ENCODE results near the gene HJURP.

Gene HJURP

GRCh38 chr2:233853353-233853752 lies 982 bp downstream of the HJURP start:
- Histone ChIP-seq H3K79me2 (ENCODE audit: control insufficient read depth, low read length) (peaks cover 63% of the 10 kb centered on the region), H4K20me1 (ENCODE audit: control insufficient read depth, insufficient read depth, low read depth, low read length) (peaks cover 21% of the 10 kb centered on the region), H3K4me1 (ENCODE audit: control insufficient read depth, low read length) (peaks cover 28% of the 10 kb centered on the region), H3K27me3 (ENCODE audit: control insufficient read depth, low read length) (no peaks in the 10 kb centered on the region), H3K4me2 (ENCODE audit: low read length) (peak overlapping the region; percentile 89), H3K27ac (ENCODE audit: low read depth, low read length) (peak overlapping the region; percentile 72), H3K9me3 (ENCODE audit: control insufficient read depth, insufficient read depth, low read length) (no peaks in the 10 kb centered on the region; the same call in 1 of the 2 replicates), H3K36me3 (ENCODE audit: control insufficient read depth, low read length) (peaks cover 59% of the 10 kb centered on the region), H3K4me3 (ENCODE audit: low read length) (peak overlapping the region; percentile 92), H3F3A (ENCODE audit: control insufficient read depth, insufficient read depth) (no peaks in the 10 kb centered on the region), H3K9me2 (replicated peaks; ENCODE audit: control insufficient read depth, low read length) (no peaks in the 10 kb centered on the region)
- TF ChIP-seq CTCF (IDR thresholded peaks at IDR 0.05; ENCODE audit: low read depth, low read length, poor library complexity, severe bottlenecking) = no peak
- TF ChIP-seq EZH2phosphoT487 (IDR thresholded peaks at IDR 0.05; ENCODE audit: borderline replicate concordance, low read length) = no peak

- H3K4me3 ChIP-seq (ENCODE audit: low read length) = peak overlapping the region; percentile 92
- peaks cover 21% of the 10 kb centered on the region for H4K20me1 ChIP-seq (ENCODE audit: control insufficient read depth, insufficient read depth, low read depth, low read length)
Observed at GRCh38 chr2:233852056-233852455, 2.3 kb downstream of the HJURP start.

GRCh38 chr2:233851169-233851568 lies 3.2 kb downstream of the HJURP start:
- Histone ChIP-seq H3F3A (ENCODE audit: control insufficient read depth, insufficient read depth) (no peaks in the 10 kb centered on the region), H4K20me1 (ENCODE audit: control insufficient read depth, insufficient read depth, low read depth, low read length) (peaks cover 21% of the 10 kb centered on the region), H3K36me3 (ENCODE audit: control insufficient read depth, low read length) (peaks cover 81% of the 10 kb centered on the region), H3K4me3 (ENCODE audit: low read length) (no peak overlapping the region), H3K27me3 (ENCODE audit: control insufficient read depth, low read length) (no peaks in the 10 kb centered on the region), H3K9me2 (replicated peaks; ENCODE audit: control insufficient read depth, low read length) (no peaks in the 10 kb centered on the region), H3K9me3 (ENCODE audit: control insufficient read depth, insufficient read depth, low read length) (no peaks in the 10 kb centered on the region; the same call in 1 of the 2 replicates), H3K79me2 (ENCODE audit: control insufficient read depth, low read length) (peaks cover 85% of the 10 kb centered on the region), H3K4me2 (ENCODE audit: low read length) (no peak overlapping the region), H3K27ac (ENCODE audit: low read depth, low read length) (no peak overlapping the region), H3K4me1 (ENCODE audit: control insufficient read depth, low read length) (peaks cover 28% of the 10 kb centered on the region)
- TF ChIP-seq EZH2phosphoT487 (IDR thresholded peaks at IDR 0.05; ENCODE audit: borderline replicate concordance, low read length) (no peak), CTCF (IDR thresholded peaks at IDR 0.05; ENCODE audit: low read depth, low read length, poor library complexity, severe bottlenecking) (no peak)

More at GRCh38 chr2:233852056-233852455, 2.3 kb downstream of the HJURP start:
- Histone ChIP-seq H3K4me2 (ENCODE audit: low read length) (peak overlapping the region; percentile 89), H3F3A (ENCODE audit: control insufficient read depth, insufficient read depth) (no peaks in the 10 kb centered on the region), H3K27me3 (ENCODE audit: control insufficient read depth, low read length) (no peaks in the 10 kb centered on the region), H3K79me2 (ENCODE audit: control insufficient read depth, low read length) (peaks cover 76% of the 10 kb centered on the region), H3K9me3 (ENCODE audit: control insufficient read depth, insufficient read depth, low read length) (no peaks in the 10 kb centered on the region; the same call in 1 of the 2 replicates), H3K9me2 (replicated peaks; ENCODE audit: control insufficient read depth, low read length) (no peaks in the 10 kb centered on the region), H3K27ac (ENCODE audit: low read depth, low read length) (no peak overlapping the region), H3K36me3 (ENCODE audit: control insufficient read depth, low read length) (peaks cover 72% of the 10 kb centered on the region), H3K4me1 (ENCODE audit: control insufficient read depth, low read length) (peaks cover 28% of the 10 kb centered on the region)
- TF ChIP-seq CTCF (IDR thresholded peaks at IDR 0.05; ENCODE audit: low read depth, low read length, poor library complexity, severe bottlenecking) (no peak), EZH2phosphoT487 (IDR thresholded peaks at IDR 0.05; ENCODE audit: borderline replicate concordance, low read length) (no peak)

Measured in DOHH2 (cell line).